Measurements from ENCODE around the gene OPN1LW. TPM values are rescaled to one million over a fixed set of nuclear protein-coding genes. Genes with fewer than 3 reads are reported as not detected.

OPN1LW gene
- total RNA-seq, 4 donors from 2014 or later: not detected

Other genes starting within 250 kb of the OPN1LW start
- 1 to 10 TPM in 2 of 4 donors, under 1 TPM in 2; 0.53 to 2.6 (median 0.98) TPM for gene AVPR2, start 239.6 kb upstream of the OPN1LW start, total RNA-seq
- gene ARHGAP4, start 218.0 kb upstream of the OPN1LW start, total RNA-seq: 10 to 100 TPM in 2 of 4 donors, 1 to 10 TPM in 2; 2.7 to 14.8 (median 10.5) TPM
- gene NAA10, start 209.2 kb upstream of the OPN1LW start, total RNA-seq: 10 to 100 TPM; 32.6 to 70.9 (median 51.1) TPM
- 10 to 100 TPM in 1 of 4 donors, 1 to 10 TPM in 2, under 1 TPM in 1; 0.76 to 11.8 (median 4.2) TPM for gene RENBP, start 199.6 kb upstream of the OPN1LW start, total RNA-seq
- 10 to 100 TPM; 32.6 to 51.6 (median 40.9) TPM for gene HCFC1, start 172.4 kb upstream of the OPN1LW start, total RNA-seq
- gene TMEM187, start 171.5 kb upstream of the OPN1LW start, total RNA-seq: 10 to 100 TPM; 10.1 to 21.6 (median 14.4) TPM
- gene IRAK1, start 124.3 kb upstream of the OPN1LW start, total RNA-seq: 10 to 100 TPM; 57.5 to 67.4 (median 60.6) TPM
- gene MECP2, start 46.5 kb upstream of the OPN1LW start, total RNA-seq: 10 to 100 TPM; 30.7 to 34.9 (median 33.6) TPM
- gene OPN1MW, start 38.4 kb downstream of the OPN1LW start, total RNA-seq: not detected
- gene OPN1MW2, start 75.5 kb downstream of the OPN1LW start, total RNA-seq: not detected
- not detected for gene OPN1MW3, start 113.3 kb downstream of the OPN1LW start, total RNA-seq
- gene TEX28, start 150.9 kb downstream of the OPN1LW start, total RNA-seq: 1 to 10 TPM in 2 of 4 donors, not detected in 2; 1.1 to 2.4 TPM
- 1 to 10 TPM in 1 of 4 donors, under 1 TPM in 2, not detected in 1; 0.42 to 1.1 (median 0.46) TPM for gene TKTL1, start 151.6 kb downstream of the OPN1LW start, total RNA-seq
- gene FLNA, start 230.4 kb downstream of the OPN1LW start, total RNA-seq: 100 to 1,000 TPM; 278 to 636 (median 365) TPM
- gene EMD, start 235.1 kb downstream of the OPN1LW start, total RNA-seq: 10 to 100 TPM; 43.4 to 67.0 (median 52.1) TPM